A549 (cell line): ENCODE measurements around the gene PTP4A2.
"Not testable (repeated sequence)": the region's sequence is repeated elsewhere in the genome, so short reads cannot be mapped to it uniquely, and the experiment has no call there.

Experiments
- CHD2 ChIP-seq: fragments of 150-350 bp; IDR thresholded peaks from 2 replicates; pipeline ENCODE4 v1.6.1; 2014; ENCODE audit warnings: low read length; ENCODE audit not compliant: partially characterized antibody
- CHD4 ChIP-seq: fragments of 200-600 bp; sonication (generic); IDR thresholded peaks from 2 replicates; pipeline ENCODE4 v1.6.1; 2016; ENCODE audit warnings: antibody characterized with exemption, mild to moderate bottlenecking, borderline replicate concordance
- EP300 ChIP-seq, 2 experiments: fragments of >200 bp; sonication (Bioruptor Twin); formaldehyde crosslinking; IDR thresholded peaks; 2 replicates in 1 of 2; 3 replicates in 1 of 2; pipeline ENCODE4 v1.6.1; 2016 to 2017
- GATA3 ChIP-seq: IDR thresholded peaks from 2 replicates; pipeline ENCODE4 v1.6.1; 2012; ENCODE audit warnings: borderline replicate concordance
- JUN ChIP-seq, 2 experiments: fragments of >200 bp; sonication (Bioruptor Twin); formaldehyde crosslinking; IDR thresholded peaks; 2 replicates in 1 of 2; 3 replicates in 1 of 2; pipeline ENCODE4 v1.6.1; 2016 to 2017
- MYC ChIP-seq: IDR thresholded peaks from 2 replicates; pipeline ENCODE4 v1.6.1; 2012; ENCODE audit warnings: mild to moderate bottlenecking, inconsistent platforms, low read length, improper control_type of control experiment, borderline replicate concordance
- POLR2A ChIP-seq: IDR thresholded peaks from 2 replicates; pipeline ENCODE4 v1.6.1; 2012; ENCODE audit warnings: mild to moderate bottlenecking, low read length
- RNF2 ChIP-seq: fragments of 200-600 bp; sonication (generic); IDR thresholded peaks from 2 replicates; pipeline ENCODE4 v1.6.1; 2016; ENCODE audit warnings: low read depth, mild to moderate bottlenecking, antibody characterized with exemption, moderate library complexity, borderline replicate concordance
- SREBF2 ChIP-seq: fragments of 450-650 bp; IDR thresholded peaks from 2 replicates; pipeline ENCODE4 v1.6.1; 2014; ENCODE audit warnings: mild to moderate bottlenecking, moderate library complexity
- ZC3H11A ChIP-seq: fragments of 450-650 bp; IDR thresholded peaks from 2 replicates; pipeline ENCODE4 v1.6.1; 2014; ENCODE audit warnings: antibody characterized with exemption, mild to moderate bottlenecking
- TF ChIP-seq, protein P1 (sequence below): fragments of >200 bp; sonication (Bioruptor Twin); formaldehyde crosslinking; IDR thresholded peaks from 3 replicates; pipeline ENCODE4 v1.5.1; 2016
- TF ChIP-seq, protein P2 (sequence below): IDR thresholded peaks from 2 replicates; pipeline ENCODE4 v1.6.1; 2012

DNA sequence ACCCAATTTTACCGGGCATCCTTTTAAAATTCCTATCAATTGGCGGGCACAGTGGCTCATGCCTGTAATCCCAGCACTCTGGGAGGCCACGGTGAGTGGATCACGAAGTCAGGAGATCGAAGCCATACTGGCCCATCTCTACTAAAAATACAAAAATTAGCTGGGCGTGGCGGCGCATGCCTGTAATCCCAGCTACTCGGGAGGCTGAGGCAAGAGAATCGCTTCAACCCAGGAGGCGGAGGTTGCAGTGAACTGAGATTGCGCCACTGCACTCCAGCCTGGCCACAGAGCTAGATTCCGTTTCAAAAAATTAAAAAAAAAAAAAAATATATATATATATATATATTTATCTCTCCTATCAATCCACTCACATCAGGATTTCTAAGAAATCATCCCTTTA is 12.3 kb downstream of the PTP4A2 start:
- TF ChIP-seq, protein P1, sequence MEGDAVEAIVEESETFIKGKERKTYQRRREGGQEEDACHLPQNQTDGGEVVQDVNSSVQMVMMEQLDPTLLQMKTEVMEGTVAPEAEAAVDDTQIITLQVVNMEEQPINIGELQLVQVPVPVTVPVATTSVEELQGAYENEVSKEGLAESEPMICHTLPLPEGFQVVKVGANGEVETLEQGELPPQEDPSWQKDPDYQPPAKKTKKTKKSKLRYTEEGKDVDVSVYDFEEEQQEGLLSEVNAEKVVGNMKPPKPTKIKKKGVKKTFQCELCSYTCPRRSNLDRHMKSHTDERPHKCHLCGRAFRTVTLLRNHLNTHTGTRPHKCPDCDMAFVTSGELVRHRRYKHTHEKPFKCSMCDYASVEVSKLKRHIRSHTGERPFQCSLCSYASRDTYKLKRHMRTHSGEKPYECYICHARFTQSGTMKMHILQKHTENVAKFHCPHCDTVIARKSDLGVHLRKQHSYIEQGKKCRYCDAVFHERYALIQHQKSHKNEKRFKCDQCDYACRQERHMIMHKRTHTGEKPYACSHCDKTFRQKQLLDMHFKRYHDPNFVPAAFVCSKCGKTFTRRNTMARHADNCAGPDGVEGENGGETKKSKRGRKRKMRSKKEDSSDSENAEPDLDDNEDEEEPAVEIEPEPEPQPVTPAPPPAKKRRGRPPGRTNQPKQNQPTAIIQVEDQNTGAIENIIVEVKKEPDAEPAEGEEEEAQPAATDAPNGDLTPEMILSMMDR, result not testable (repeated sequence)
- not testable (repeated sequence) for TF ChIP-seq CHD2; POLR2A; CHD4; SREBF2; EP300 (IDR thresholded peaks at IDR 0.05); JUN (IDR thresholded peaks at IDR 0.05); ZC3H11A; GATA3; RNF2; MYC
- TF ChIP-seq, protein P2, sequence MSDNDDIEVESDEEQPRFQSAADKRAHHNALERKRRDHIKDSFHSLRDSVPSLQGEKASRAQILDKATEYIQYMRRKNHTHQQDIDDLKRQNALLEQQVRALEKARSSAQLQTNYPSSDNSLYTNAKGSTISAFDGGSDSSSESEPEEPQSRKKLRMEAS, result not testable (repeated sequence)
